Head of caudate nucleus (tissue), 42 donors: ENCODE data around the gene ZNHIT2.
A peak's percentile ranks its signal among the peaks of the same experiment; 100 is the strongest.
"Not testable (repeated sequence)": the region's sequence is repeated elsewhere in the genome, so short reads cannot be mapped to it uniquely, and the experiment has no call there.

Experiments used
- DNase-seq, 42 donors: peaks; one replicate each; pipeline versions ENCODE4 v3.0.0 to v3.0.0-alpha.2; 2020 to 2021; ENCODE audit warnings: mixed read lengths in 7 of 42
- intact Hi-C: fragments of 100-400 bp; cut with DNase I; formaldehyde crosslinking; loops from one replicate; pipeline ENCODE4 v1.15.0; 2022

The ZNHIT2 gene

DNA sequence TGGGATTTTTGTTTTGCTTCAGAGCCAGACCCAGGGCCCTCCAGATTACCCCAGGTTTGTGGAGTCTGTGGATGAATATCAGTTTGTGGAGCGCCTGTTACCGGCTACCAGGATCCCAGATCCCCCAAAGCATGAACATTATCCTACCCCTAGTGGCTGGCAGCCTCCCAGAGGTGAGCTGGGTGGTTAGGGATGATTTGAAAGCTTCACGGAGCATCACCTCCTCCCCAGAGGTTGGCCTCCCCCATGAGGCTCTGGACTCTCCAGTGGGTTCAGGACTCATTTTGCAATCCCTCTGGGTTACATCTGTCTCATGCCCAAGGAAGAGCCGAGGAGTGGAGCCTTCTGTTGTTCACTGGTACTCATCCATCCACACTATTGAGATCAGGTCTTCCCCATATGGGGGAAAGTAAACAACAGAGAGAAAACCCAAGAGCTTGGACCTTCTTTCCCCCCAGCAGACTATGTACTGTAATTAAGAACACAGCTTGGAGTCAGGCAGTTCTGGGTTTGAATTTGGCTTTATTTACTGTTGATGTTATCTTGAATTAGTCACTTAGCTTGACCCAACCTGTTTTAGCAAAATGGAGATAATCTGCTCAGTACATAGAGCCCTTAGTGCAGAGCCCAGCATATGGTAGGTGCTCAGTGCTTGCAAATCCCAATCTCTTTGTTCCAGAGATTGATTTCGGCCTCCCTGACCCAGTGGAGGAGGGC is 7.1 kb upstream of the ZNHIT2 start:
- intact Hi-C loops: loop anchor here (10.0 kb wide), 1 partner anchor 320 kb away; the partner anchor contains the start of gene MAP4K2
- no peak for DNase-seq

DNA sequence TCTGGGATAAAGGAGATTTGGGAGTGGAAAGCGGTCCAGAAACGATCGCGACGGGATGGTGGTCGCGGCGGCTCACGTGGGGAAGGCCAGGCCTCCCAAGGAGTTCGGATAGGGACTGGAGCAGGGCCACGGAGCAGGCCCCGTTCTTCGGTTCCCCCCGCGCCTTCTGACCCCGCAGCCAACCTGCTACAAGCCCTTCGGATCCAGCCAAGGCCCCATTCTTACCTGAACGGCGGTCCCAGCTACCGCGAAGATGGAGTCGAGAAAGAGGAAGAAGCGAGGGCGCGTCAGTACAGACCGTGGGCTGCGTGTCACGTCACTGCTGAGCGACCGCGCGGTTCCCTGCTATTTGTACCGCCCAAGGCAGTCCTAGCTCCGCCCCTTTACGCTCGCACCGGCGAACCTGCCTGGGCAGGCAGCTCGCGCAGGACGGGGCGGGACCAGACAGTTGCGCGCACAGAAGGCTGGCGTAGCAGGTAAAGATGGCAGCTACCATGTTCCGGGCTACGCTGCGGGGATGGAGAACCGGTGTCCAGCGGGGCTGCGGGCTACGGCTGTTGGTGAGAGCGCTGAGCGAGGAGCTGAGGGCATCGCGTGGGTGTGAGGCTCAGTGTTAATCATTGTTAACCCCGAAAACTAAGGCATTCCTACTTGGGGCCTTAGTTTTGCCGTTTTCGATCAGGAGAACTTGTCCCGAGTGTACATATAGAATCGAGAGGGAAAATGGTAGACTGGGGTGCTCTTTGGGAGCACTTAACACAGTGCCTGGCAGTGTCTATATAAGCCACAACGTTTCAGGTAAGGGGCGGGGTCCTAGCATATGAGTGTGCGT is 4.6 kb upstream of the ZNHIT2 start, which contains the start of the genes FAU and MRPL49:
Gene FAU, minus strand, starts transcription at position 270 of the 832 bp plus-strand sequence. CDS start 321 bp downstream, outside the sequence.
Gene MRPL49, plus strand, starts transcription at position 457 of the 832 bp plus-strand sequence. Its CDS starts 26 bp downstream, at position 483.
- intact Hi-C loops: loop anchor here (10.0 kb wide), 1 partner anchor 317 kb away; the partner anchor contains the start of gene MAP4K2
- peak; percentile 95 to 99 (median 98) for DNase-seq

DNA sequence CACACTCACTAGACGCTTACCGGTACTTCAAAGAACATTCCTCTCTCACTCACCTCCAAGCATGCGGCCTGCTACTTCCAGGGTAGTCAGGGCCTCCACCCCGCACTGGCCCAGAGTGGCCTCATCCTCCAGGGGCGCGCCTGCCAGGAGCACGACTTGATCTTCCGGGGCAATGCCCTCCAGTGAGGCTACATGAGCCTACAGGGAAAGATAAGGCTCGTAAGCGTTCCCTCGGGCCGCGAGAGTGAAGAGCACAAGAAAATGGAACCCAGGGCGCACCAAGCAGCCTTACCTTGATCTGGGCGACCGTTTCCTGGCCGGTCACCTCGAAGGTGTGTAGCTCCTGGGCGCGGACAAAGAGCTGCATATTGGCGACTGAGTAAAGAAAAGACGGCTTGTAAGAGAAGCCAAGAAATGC is 4.0 kb upstream of the ZNHIT2 start:
- DNase-seq: no peak
- intact Hi-C loops: loop anchor here (10.0 kb wide), 1 partner anchor 317 kb away; the partner anchor contains the start of gene MAP4K2

DNA sequence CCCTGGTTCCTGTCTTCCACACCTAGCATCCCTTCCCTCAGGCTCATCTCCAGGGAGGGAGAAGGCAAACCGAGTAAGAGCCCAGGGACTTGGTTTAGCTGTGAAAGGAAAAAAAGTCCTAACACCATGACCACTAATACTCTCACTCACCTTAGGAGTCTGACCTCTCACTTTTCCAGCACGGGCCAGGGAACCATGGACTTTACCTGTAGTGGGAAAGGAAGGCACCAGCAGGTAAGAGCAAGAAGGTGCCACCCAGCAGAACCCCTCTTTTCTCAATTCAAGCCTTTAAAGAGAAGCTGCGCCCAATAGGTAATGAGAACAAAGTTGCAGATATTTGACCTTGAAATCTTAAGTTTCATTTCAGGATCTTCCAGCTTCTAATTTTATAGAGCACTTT is 3.3 kb upstream of the ZNHIT2 start:
- DNase-seq: no peak
- intact Hi-C loops: loop anchor here (10.0 kb wide), 1 partner anchor 316 kb away; the partner anchor contains the start of gene MAP4K2

DNA sequence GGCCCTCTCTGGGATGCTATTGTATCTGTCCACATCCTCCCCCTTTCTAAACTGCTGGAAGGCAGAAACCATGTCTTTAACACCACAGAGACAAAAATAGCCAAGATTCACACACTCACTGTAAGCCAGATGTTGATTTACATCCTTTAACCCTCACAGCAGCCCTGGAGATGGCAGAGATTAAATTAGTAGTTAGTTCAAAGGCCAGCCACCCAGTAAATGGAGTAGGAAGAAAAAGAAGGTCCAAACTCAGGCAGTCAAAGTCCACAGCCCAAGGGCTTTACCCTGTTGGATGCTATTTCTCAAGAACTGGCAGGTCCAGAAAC is 2.1 kb upstream of the ZNHIT2 start:
- intact Hi-C loops: loop anchor here (10.0 kb wide), 1 partner anchor 195 kb away; the partner anchor contains the start of gene PPP2R5B

DNA sequence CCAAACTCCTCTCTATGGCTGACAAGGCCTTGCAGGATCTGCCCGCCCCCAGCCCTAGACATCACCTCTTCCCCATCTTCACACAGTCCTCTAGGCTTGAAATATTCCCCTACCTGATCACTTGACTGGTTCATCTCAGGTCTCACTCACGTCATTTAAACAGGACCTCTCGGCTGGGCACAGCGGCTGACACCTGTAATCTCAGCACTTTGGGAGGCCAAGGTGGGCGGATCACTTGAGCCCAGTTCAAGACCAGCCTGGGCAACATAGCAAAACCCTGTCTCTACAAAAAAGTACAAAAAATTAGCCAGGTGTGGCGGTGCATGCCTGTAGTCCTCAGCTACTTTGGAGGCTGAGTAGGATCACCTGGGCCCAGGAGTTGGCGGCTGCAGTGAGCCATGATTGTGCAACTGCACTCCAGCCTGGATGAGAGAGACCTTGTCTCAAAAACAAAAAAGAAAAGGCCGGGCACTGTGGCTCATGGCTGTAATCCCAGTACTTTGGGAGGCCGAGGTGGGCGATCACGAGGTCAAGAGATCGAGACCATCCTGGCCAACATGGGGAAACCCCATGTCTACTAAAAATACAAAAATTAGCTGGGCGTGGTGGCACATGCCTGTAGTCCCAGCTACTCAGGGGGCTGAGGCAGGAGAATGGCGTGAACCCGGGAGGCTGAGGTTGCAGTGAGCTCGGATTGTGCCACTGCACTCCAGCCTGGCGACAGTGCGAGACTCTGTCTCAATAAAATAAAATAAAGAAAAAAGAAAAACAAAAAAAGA is 1.6 kb upstream of the ZNHIT2 start:
- DNase-seq: not testable (repeated sequence)
- intact Hi-C loops: loop anchor here (10.0 kb wide), 1 partner anchor 194 kb away; the partner anchor contains the start of gene PPP2R5B

More for the DNA sequence above, 2.1 kb upstream of the ZNHIT2 start:
- DNase-seq: no peak

DNA sequence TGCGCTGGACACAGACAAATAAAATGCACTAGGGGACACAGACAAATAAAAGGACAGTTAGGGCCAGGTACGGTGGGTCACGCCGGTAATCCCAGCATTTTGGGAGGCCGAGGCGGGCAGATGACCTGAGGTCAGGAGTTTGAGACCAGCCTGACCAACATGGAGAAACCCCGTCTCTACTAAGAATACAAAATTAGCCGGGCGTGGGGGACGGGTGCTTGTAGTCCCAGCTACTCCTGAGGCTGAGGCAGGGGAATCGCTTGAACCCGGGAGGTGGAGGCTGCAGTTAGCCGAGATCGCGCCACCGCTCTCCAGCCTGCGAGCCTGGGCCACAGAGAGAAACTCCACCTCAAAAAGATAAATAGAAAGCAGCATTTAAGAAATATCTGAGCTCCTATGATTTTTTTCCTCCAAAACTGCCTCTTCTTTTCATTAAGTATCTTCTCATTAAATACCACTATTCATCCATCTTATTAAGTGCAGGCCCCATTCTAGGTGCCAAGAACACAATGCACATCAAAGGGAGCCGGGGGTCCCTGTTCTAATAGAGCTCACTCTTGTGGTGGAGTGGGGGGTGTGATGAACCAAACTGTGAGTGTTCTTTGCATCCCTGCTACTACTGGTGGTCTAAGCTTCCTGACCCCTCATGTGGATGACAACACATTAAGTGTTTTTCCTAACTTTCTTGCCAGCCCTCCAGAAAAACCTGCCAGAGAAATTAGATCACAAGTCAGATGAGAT is 766 bp upstream of the ZNHIT2 start:
- DNase-seq: no peak
- intact Hi-C loops: loop anchor here (10.0 kb wide), 1 partner anchor 193 kb away; the partner anchor contains the start of gene PPP2R5B

DNA sequence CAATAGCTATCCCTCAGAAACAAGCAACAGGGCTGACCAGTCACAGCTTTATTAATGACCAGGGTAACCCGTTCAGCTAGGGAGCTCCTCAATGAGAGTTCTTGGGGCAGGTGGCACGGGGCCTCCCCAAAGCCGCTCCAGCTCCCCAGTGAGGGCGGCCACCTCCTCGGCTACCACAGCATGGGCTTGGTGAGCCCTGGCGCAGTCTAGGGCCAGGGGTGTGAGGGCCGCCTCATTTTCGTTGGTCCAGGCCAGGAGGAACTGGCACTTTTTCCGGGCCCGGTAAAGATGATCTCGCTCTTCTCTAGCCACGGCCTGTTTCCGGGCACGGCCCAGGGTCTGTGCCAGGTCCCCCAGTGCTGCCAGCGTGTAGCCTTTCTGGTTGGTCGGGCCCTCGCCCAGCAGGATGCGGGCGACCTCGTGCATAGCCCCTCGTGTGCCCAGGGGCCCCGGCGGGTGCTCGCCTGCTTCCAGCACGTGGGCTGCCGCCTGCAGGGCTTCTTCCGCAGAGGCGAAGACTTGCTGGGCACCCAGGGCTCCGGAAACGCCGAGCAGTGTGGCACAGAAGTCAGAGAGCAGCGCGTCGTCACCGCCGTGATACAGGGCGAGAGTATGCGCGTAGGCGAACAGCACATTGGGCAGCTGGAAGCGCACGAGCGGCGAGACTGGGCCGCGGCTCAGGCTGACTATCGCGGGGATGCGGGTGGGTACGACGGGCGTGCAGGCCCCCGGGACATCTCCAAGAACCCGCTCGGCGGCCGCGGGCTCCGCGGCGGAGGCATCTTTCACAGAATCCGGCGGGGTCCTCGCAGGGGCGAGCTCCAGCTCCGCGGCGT is 913 bp downstream of the ZNHIT2 start:
- intact Hi-C loops: loop anchor here (2.0 to 10.0 kb wide), 3 partner anchors 32 to 192 kb away; partner anchors contain the start of genes CDCA5, PPP2R5B and ZFPL1
- DNase-seq: peak in 16 of 42 donors; percentile 18 to 55 (median 41)

DNA sequence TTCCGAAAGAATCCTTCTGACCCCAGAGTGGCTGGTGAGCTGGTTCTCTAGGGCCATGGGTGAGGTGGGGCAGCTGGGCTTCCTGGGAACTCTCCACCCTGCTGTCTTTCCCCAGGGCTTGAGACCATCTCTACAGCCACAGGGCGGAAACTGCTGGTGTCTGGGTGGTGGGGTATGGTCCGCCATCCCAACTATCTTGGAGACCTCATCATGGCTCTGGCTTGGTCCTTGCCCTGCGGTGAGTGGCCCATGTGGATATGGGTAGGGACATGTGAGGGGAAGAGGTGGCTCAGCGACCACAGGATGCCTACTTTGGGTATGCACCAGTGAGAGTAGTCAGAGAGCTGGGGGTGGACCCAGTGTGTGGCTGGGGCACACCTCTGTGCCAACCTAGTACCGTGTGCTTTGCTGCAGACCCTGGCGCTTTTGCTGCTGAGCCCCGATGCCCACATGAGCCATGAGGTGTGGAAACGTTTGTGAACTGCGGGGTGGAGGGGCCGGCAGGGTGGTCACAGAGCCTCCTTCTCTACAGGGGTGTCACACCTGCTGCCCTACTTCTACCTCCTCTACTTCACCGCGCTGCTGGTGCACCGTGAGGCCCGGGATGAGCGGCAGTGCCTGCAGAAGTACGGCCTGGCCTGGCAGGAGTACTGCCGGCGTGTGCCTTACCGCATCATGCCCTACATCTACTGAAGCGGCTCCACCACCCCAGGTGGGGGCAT is 2.0 kb downstream of the ZNHIT2 start:
- DNase-seq: no peak
- intact Hi-C loops: loop anchor here (2.0 to 10.0 kb wide), 3 partner anchors 31 to 191 kb away; partner anchors contain the start of genes CDCA5, PPP2R5B and ZFPL1

DNA sequence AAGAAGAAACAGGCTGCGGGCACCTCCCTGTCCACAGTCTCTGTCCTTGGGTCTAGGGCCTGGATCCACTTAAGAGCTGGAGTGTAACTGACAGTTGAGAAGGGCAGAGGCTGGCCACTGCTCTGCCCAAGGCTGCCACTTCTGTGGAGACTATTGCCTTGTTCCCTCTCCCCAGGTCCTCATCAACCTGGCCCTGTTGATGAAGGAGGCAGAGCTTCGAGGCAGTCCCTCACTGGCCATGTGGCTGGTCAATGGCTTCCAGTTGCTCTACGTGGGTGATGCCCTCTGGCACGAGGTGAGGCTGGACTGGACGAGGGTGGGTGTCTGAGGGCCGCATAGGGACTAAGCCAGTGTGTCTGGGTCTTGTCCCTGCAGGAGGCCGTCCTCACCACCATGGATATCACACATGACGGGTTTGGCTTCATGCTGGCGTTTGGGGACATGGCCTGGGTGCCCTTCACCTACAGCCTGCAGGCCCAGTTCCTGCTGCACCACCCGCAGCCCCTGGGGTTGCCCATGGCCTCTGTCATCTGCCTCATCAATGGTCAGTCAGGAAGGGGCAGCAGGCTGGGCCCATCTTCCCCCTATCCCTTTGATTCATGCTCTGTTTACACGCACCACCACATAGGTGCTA is 2.8 kb downstream of the ZNHIT2 start:
- DNase-seq: no peak
- intact Hi-C loops: loop anchor here (10.0 kb wide), 1 partner anchor 190 kb away; the partner anchor contains the start of gene PPP2R5B

DNA sequence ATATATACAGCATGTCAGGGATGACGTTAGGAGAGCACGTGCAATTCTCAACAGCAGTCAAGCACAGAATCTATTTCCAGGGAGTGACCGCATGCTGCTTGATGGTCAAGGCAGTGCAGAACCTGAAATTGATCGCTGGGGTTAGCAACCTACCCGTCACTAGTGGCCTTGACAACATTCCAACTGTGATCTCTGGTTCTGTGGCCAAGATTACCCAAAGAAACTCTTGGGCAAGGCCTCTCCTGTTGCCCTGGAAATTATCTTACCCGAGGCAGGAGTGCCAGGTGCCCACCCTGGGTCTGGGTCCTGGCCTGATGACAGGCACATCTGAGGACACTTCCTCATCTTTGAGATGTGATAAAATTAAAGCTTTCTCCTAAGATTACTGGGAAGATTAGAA is 3.7 kb downstream of the ZNHIT2 start:
- intact Hi-C loops: loop anchor here (10.0 kb wide), 1 partner anchor 189 kb away; the partner anchor contains the start of gene PPP2R5B
- DNase-seq: no peak

DNA sequence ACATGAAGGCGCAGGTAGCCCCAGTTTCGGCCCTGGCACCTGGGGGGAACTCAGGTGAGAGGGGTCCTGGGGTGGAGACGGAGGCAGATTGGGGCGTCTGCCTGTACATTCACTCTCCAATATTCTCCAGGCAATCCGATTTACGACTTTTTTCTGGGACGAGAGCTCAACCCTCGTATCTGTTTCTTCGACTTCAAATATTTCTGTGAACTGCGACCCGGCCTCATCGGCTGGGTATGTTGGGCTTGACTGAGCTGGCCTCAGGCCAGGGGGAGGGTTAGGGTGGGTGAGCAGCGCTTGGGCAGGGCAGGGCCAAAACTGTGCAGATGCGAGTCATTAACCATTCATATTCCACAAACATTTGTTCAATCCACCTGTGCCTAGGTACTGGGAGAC is 4.1 kb downstream of the ZNHIT2 start:
- intact Hi-C loops: loop anchor here (10.0 kb wide), 1 partner anchor 189 kb away; the partner anchor contains the start of gene PPP2R5B
- DNase-seq: no peak

DNA sequence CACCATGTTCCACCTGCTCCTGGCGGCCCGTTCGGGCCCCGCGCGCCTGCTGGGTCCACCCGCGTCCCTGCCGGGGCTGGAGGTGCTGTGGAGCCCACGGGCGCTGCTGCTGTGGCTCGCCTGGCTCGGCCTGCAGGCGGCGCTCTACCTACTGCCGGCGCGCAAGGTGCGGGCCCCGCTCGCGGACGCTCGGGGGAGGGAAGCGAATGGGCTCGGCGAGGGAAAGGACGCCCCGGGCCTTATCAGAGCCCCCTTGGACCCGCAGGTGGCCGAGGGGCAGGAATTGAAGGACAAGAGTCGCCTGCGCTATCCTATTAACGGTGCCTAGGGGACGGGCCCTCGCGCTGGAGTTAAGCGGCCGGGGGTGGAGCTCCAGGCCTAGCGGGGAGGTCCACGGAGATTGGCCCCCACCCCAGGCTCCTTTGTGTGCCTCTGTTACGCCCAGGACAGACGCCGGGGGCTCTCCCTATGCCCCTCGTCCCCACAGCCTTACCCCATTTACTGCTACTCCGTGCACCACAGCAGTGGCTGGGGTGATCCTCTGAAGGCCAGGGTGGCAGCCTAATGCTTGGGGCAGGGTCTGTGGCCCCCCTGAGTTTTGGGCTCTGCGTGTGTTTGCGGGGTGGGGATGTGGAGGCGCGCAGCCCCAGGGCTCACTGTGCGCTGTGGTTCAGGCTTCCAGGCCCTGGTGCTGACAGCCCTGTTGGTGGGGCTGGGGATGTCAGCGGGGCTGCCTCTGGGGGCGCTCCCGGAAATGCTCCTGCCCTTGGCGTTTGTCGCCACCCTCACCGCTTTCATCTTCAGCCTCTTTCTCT is 4.7 kb downstream of the ZNHIT2 start:
- DNase-seq: peak in 39 of 42 donors; percentile 26 to 83 (median 67)
- intact Hi-C loops: loop anchor here (10.0 kb wide), 1 partner anchor 188 kb away; the partner anchor contains the start of gene PPP2R5B

DNA sequence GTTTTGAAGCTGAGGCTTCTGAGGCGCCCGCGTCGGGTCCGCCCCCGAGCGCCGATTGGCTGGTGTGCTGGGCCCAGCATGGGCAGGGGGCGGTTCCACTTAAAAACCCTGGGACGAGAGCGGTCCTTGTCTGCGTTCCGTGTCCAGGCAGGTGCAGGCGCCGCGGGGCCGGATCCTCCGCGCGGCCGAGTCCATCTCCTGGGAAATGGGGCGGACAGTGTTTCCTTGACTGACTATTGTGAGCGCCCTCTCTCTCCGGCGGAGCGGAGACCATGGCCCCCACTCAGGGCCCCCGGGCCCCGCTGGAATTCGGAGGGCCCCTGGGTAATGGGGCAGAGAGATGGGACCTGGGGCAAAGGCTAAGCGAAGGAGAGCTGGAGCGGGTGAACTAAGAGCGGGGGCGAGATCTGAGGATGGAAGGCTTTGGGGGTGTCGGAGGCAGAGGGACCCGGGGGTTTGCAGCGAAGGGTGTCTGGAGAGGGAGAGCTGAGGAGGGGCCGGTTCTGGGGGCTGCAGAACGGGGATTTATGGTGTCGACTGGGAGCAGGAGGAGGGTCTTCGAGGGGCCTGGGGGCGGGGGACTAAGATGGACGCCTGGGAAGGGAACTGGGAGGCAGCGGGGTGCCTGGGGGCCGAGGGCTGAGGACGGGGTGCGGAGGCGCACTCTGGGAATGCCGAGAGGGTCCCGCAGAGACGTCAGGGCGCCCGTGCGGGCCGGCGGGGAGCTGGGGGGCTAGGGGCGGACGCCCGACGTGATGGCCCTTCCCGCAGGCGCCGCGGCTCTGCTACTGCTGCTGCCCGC is 5.6 kb downstream of the ZNHIT2 start, which contains the start of gene TM7SF2:
Gene TM7SF2, plus strand, starts transcription at position 129 of the 802 bp plus-strand sequence. Its CDS starts 144 bp downstream, at position 273.
- DNase-seq: peak; percentile 95 to 99 (median 98)
- intact Hi-C loops: loop anchor here (10.0 kb wide), 1 partner anchor 187 kb away; the partner anchor contains the start of gene PPP2R5B
